Spleen (tissue), 11 donors: Measurements from ENCODE around the gene CTSK. TPM values are rescaled to one million over a fixed set of nuclear protein-coding genes. Genes with fewer than 3 reads are reported as not detected.
A peak's percentile ranks its signal among the peaks of the same experiment; 100 is the strongest.

Experiments used
- DNase-seq: peaks from one replicate; pipeline ENCODE4 v3.0.0-alpha.2; 2020
- H3K27ac ChIP-seq, 8 donors: fragments of 200-600 bp; sonication (generic) in 7 of 8; 1 replicate in 4 of 8; 2 replicates in 4 of 8; pipeline versions ENCODE4 v1.5.0 to v1.8.0; 2016 to 2021; ENCODE audit warnings: inconsistent platforms in 4 of 8, mild to moderate bottlenecking in 4 of 8, moderate library complexity in 1 of 8
- H3K27me3 ChIP-seq, 7 donors: fragments of 200-600 bp; sonication (generic) in 6 of 7; replicated peaks in 1 of 7; 1 replicate in 4 of 7; 2 replicates in 3 of 7; pipeline versions ENCODE4 v1.5.0 to v1.8.0; 2016 to 2021; ENCODE audit warnings: inconsistent platforms in 3 of 7, mild to moderate bottlenecking in 1 of 7
- H3K36me3 ChIP-seq, 6 donors: fragments of 200-600 bp; sonication (generic) in 5 of 6; 1 replicate in 4 of 6; 2 replicates in 2 of 6; pipeline versions ENCODE4 v1.5.0 to v1.8.0; 2016 to 2021; ENCODE audit warnings: inconsistent platforms in 2 of 6
- H3K4me1 ChIP-seq, 6 donors: fragments of 200-600 bp; sonication (generic) in 5 of 6; 1 replicate in 3 of 6; 2 replicates in 3 of 6; pipeline versions ENCODE4 v1.5.0 to v1.8.0; 2016 to 2021; ENCODE audit warnings: inconsistent platforms in 3 of 6
- H3K4me3 ChIP-seq, 8 donors: fragments of 200-600 bp; sonication (generic) in 7 of 8; 1 replicate in 4 of 8; 2 replicates in 4 of 8; pipeline versions ENCODE4 v1.5.0 to v1.8.0; 2016 to 2021; ENCODE audit warnings: inconsistent platforms in 4 of 8, mild to moderate bottlenecking in 4 of 8, moderate library complexity in 2 of 8
- H3K9me3 ChIP-seq, 8 donors: fragments of 200-600 bp; sonication (generic) in 7 of 8; 1 replicate in 4 of 8; 2 replicates in 4 of 8; pipeline versions ENCODE4 v1.5.0 to v1.8.0; 2016 to 2021; ENCODE audit warnings: inconsistent platforms in 4 of 8
- CTCF ChIP-seq, 11 experiments: fragments of 200-600 bp in 7 of 11; fragments of 450-650 bp in 4 of 11; sonication (generic) in 4 of 11; IDR thresholded peaks in 8 of 11; conservative IDR thresholded peaks in 3 of 11; 1 replicate in 7 of 11; 2 replicates in 4 of 11; pipeline versions ENCODE4 v1.4.0 to v1.8.0; 2016 to 2021; ENCODE audit warnings: antibody characterized with exemption in 11 of 11, inconsistent platforms in 4 of 11, mild to moderate bottlenecking in 1 of 11
- POLR2A ChIP-seq, 3 donors: fragments of 450-650 bp; IDR thresholded peaks; one replicate each; pipeline ENCODE4 v1.5.1; 2017; ENCODE audit warnings: antibody characterized with exemption in 3 of 3, mild to moderate bottlenecking in 1 of 3
- POLR2AphosphoS5 ChIP-seq, 3 donors: sonication (generic); formaldehyde crosslinking; IDR thresholded peaks; one replicate each; pipeline ENCODE4 v1.5.1; 2017; ENCODE audit warnings: antibody characterized with exemption in 3 of 3
- WGBS, 5 donors: extraction: QIAGEN DNeasy Blood & Tissue Kit in 3 of 5; methylation state at CpG; one replicate each; pipeline versions ENCODE4 v1.1.5 to v1.1.7; 2013 to 2018; 5-methylcytosine and 5-hydroxymethylcytosine counted together
- intact Hi-C: fragments of 100-400 bp; cut with DNase I; formaldehyde crosslinking; loops from one replicate; pipeline ENCODE4 v1.15.0; 2023; ENCODE audit warnings: low total_unique reads
- polyA plus RNA-seq, 3 donors: library from polyadenylated mRNA; stranded (reverse); fragments of 200-250 nt; gene quantifications; one replicate each; pipeline ENCODE4 v1.2.1, GENCODE V29; 2013
- total RNA-seq, 7 donors: library from RNA; depleted of rRNA in 3 of 7; stranded (reverse); fragments of >200 nt in 3 of 7; fragmentation: NEBNext Ultra II Directional in 4 of 7; extraction: Animal tissue kit (Norgen Biotek cat#: 25700) in 4 of 7; gene quantifications; one replicate each; pipeline versions ENCODE4 v1.1.0 to v1.2.1, GENCODE V29; 2016 to 2021
- donor health status: healthy with polysubstance abuse.
- donor health status: DM: no; HTN: no; CAD: no; lungs with moderate emphysema.
- donor health status: DM: no; HTN: no; CAD: no.
- donor health status: Bipolar disorder and iron deficiency.
- donor health status: healthy.
- donor health status: DM: no; HTN: no; CAD: no.
- donor health status: DM: yes; HTN: yes; CAD: no.

The CTSK gene
- total and polyA plus RNA-seq, 10 donors = 11.5 to 68.2 (median 22.2) TPM

DNA sequence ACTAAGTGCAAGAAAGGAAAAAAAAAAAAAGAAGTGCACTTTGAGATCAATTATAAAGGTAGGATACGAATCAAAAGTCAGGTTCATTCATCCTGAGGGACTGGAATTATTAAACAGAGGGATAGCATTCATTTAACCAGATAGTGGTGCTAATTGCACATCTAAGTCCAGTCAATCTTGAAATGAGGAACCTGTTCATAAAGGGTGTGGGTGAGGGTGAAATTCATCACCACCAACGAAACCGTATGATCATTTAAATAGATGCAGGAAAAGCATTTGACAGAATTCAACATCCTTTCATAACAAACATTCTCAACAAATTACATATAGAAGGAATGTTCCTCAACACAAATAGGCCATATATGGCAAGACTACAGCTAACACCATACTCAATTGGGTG is 48.0 kb downstream of the CTSK start:
- no peaks in the 10 kb centered on the region for H3K9me3 ChIP-seq
- H3K4me3 ChIP-seq = peak overlapping the region in 1 of 8 donors; percentile 75
- peaks cover 34 to 75% (median 50%) of the 10 kb centered on the region in 6 donors for H3K4me1 ChIP-seq
- H3K27me3 ChIP-seq = no peaks in the 10 kb centered on the region
- H3K36me3 ChIP-seq = peaks cover 0 to 86% (median 44%) of the 10 kb centered on the region in 6 donors
- intact Hi-C loops = no loop called here
- no peak for TF ChIP-seq POLR2AphosphoS5 (IDR thresholded peaks at IDR 0.05)
- TF ChIP-seq CTCF (IDR thresholded peaks at IDR 0.05 in 8 of 11, conservative IDR thresholded peaks at IDR 0.05 in 3 of 11) = peak in 1 of 11 experiments; percentile 7
- H3K27ac ChIP-seq = peak overlapping the region in 6 of 8 donors; percentile 42 to 92 (median 88)
- 49 to 60% (median 60%) methylated on average over 3 of the region's 3 CpGs for WGBS, 5 donors
- no peak for DNase-seq

GRCh38 chr1:150753416-150753815 is 54.6 kb downstream of the CTSK start:
- Histone ChIP-seq H3K4me3 (no peak overlapping the region), H3K27me3 (no peaks in the 10 kb centered on the region), H3K27ac (no peak overlapping the region), H3K4me1 (peaks cover 0 to 11% (median 0%) of the 10 kb centered on the region in 6 donors), H3K9me3 (no peaks in the 10 kb centered on the region), H3K36me3 (peaks cover 0 to 100% (median 93%) of the 10 kb centered on the region in 6 donors)
- intact Hi-C loops = no loop called here
- no peak for DNase-seq
- WGBS, 5 donors = 72 to 94% (median 90%) methylated on average over 2 of the region's 2 CpGs
- no peak for TF ChIP-seq POLR2A (IDR thresholded peaks at IDR 0.05)
- TF ChIP-seq POLR2AphosphoS5 (IDR thresholded peaks at IDR 0.05) = no peak
- TF ChIP-seq CTCF (IDR thresholded peaks at IDR 0.05 in 8 of 11, conservative IDR thresholded peaks at IDR 0.05 in 3 of 11) = no peak

DNA sequence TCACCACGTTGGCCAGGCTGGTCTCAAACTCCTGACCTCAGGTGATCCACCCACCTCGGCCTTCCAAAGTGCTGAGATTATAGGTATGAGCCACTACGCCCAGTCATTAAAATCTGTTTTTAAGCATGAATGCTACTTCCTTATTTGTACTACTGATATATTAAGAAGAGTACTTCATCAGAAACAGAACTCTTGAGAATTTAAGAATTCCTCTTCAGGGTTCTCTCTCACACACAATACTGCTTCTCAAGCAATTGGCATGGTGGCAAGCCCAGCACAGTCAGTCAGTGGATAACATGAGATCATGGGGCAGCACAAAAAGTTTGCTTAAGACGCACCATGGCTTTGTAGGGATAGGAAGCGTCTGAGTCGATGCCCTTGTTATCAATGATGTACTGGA is 56.6 kb downstream of the CTSK start:
- intact Hi-C loops = no loop called here
- H3K4me3 ChIP-seq = no peak overlapping the region
- peaks cover 0 to 100% (median 94%) of the 10 kb centered on the region in 6 donors for H3K36me3 ChIP-seq
- 85 to 95% (median 91%) methylated on average over 5 to 6 of the region's 6 CpGs for WGBS, 5 donors
- DNase-seq = no peak
- H3K27ac ChIP-seq = peak overlapping the region in 1 of 8 donors; percentile 13
- no peaks in the 10 kb centered on the region for H3K27me3 ChIP-seq
- TF ChIP-seq POLR2A (IDR thresholded peaks at IDR 0.05) (no peak), POLR2AphosphoS5 (IDR thresholded peaks at IDR 0.05) (no peak), CTCF (IDR thresholded peaks at IDR 0.05 in 8 of 11, conservative IDR thresholded peaks at IDR 0.05 in 3 of 11) (no peak)
- no peaks in the 10 kb centered on the region for H3K9me3 ChIP-seq
- H3K4me1 ChIP-seq = no peaks in the 10 kb centered on the region

- H3K27ac ChIP-seq = no peak overlapping the region
- H3K9me3 ChIP-seq = no peaks in the 10 kb centered on the region
- no peaks in the 10 kb centered on the region for H3K27me3 ChIP-seq
- intact Hi-C loops = no loop called here
- WGBS, 5 donors = 92 to 98% (median 94%) methylated on average over 8 of the region's 8 CpGs
- peaks cover 0 to 100% (median 96%) of the 10 kb centered on the region in 6 donors for H3K36me3 ChIP-seq
- H3K4me3 ChIP-seq = no peak overlapping the region
- DNase-seq = no peak
- no peaks in the 10 kb centered on the region for H3K4me1 ChIP-seq
- TF ChIP-seq POLR2A (IDR thresholded peaks at IDR 0.05) (no peak), CTCF (IDR thresholded peaks at IDR 0.05 in 8 of 11, conservative IDR thresholded peaks at IDR 0.05 in 3 of 11) (no peak), POLR2AphosphoS5 (IDR thresholded peaks at IDR 0.05) (no peak)
Measured at GRCh38 chr1:150749720-150750311, 58.2 kb downstream of the CTSK start.
